Stimulated activated CD8-positive, alpha-beta memory T cell treated with anti-CD3 and anti-CD28 coated beads, Interleukin-12 subunit alpha, Interleukin-12 subunit beta, amount 100 ng/mL, for 1 hour (primary cell): Measurements from ENCODE around the gene DNMT3A.

Experiments used
- DNase-seq: peaks from one replicate; pipeline ENCODE4 v3.0.0-alpha.2; 2020; ENCODE audit warnings: low read depth

Gene DNMT3A

DNA sequence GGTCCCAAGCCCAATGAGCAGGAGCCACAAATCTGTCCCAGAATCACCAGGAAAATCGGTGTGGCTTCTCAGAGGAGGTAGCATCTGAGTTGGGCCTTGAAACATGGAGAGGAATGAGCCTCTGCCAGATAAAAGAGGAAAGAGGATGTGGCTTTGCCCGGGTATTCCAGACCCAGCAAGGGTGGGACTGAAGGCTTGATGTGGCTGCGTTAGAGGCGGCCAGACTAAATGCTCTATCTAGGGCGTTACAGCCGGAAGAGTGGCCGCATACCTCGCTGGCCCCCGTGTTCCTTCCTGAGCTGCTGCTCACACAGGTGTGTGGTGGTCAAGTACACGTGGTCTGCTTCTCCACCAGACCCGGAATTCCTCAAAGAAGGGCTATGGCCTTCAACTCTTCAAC is 139.4 kb downstream of the DNMT3A start:
- no peak for DNase-seq

DNA sequence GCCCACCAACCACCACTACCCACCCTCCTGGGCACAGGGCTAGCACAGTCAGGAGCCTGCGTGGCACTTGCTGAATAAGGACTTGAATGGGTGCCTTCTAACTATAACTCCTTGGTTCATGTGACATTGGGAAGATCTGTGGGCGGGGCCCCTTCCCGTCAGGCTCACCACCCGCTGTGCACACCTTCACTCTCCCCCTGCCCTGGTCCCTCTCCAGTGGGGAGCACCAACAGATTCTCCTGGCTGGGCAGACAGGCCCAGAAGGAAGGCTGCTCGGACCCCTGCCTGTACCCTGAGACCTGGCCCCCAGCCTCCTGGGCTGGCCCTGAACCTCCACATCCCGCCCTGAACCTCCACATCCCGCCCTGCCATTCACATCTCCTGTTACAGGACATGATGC is 139.9 kb downstream of the DNMT3A start:
- DNase-seq, result no peak

DNA sequence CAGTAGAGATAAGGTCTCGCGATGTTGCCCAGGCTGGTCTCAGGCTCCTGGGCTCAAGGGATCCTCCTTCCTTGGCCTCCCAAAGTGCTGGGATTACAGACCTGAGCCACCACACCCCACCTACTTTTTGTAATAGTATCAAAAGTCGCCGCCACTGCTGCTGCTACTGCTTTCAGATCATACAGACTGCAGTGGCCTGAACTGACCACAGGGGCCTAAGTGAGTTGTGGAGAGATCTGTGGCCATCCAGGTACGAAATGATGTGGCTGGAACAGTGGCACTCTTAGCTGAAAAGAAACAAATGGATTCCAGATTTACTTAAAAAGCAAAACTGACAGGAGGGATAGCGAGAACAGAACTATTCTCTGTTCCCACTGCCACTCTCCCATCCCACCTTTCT is 140.5 kb downstream of the DNMT3A start:
- no peak for DNase-seq

DNA sequence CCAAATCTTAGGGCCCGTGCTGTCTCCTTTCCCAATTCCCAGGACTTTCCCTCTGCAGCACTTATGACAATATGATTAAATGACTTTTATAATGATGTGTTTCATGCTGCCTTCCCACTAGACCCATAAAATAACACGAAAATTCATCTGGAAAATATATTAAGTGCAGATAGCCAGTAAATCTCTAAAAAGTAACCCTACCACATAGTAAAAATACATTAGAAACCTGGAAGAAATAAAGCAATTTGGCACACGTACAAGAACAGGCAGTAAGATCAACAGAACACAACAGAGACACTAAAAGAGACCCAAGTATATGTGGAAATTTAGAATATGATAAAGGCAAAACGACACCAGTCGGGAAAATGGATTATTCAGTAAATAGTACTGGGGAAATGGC is 143.1 kb downstream of the DNMT3A start:
- DNase-seq, result no peak

DNA sequence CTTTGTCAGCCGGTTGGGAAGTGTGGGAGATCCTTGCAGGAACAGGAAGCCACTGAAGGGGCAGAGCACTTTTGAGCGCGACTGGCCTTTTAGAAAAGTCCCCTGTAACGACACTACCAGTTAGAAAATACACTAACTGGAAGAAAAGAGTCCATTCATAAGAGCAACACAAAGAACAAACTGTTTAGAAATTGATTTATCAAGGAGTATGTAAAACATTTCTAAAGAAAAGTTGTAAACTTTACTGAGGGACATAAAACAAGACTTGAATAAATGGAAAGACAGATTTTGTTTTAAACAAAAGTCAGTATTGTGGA is 143.6 kb downstream of the DNMT3A start:
- DNase-seq, result no peak

DNA sequence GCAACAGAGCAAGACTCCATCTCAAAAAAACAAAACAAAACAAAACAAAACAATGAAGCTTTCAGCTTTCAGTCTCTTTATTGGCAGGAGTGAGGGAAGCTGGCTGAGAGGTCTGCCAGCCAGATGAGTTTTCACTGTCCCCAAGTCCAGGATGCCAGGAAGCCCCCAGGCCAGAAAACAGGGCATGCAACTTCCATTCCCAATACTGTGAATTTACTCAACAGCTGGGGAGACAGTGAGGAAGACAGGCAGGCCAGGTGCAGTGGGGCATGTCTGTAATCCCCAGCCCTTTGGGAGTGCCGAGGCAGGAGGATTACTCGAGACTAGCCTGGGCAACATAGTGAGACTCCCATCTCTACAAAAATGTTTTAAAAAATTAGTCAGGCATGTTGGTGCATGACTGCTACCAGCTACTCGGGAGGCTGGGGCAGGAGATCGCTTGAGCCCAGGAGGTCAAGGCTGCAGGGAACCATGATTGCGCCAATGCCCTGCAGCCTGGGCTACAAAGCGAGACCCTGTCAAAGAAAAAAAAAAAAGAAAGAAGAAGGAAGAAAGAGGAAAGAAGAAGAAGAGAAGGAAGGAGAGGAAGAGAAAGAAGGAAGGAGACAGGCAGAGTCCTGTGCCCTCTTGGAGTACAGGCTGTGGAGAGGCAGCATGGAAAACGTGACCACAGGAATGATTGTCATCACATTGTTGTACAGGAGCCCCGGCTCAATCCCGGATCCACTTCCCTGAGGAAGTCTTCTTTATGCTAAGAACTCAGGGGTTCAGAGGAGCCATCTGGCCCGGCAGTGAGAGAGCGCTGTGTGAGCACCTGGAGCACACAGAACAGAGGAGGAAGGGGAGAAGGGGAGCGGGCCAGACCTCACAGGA is 144.2 kb downstream of the DNMT3A start:
- DNase-seq, result no peak

DNA sequence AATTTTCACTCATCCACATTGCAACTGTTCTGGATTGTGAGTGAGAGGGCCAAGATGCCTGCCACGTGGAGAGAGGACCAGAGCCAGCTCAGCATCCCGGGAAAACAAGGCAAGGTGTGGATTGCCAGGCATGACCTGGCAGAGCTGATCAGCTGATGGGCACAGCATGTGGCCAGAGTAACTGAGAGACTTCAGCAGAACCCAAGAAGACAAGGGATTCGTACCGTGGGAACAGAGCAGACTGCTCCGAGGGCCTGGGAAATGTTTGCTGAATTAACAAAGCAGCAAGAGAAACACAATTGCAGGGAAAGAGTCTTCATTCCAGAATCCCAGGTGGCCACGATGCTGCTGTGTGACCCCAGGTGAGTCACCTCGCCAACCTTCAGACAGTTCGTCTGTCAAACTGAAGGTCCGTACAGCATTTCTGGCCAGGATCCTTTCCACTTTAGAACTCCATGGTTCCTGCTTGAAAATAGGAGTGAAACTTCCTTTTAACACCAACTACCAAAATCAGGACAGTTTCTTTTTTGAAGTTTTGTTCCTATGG is 147.1 kb downstream of the DNMT3A start:
- no peak for DNase-seq

DNA sequence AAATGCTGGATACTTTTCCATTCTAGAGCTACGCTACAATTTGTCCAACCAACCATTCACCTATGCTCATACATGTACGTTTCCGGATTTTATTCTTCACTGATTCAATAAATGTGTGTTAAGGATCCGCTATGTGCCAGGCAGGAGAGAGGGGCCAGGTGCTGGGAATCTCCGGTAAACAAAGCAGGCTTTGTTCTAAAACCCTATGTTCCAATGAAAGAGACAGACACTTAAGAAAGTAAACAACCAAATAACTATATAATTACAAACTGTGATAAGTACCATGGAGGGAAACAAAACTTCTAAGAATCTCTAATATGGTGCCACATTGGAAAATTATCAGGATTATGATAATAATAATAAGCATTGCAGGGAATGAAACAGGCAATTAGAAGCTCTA is 151.2 kb downstream of the DNMT3A start:
- DNase-seq, result no peak

DNA sequence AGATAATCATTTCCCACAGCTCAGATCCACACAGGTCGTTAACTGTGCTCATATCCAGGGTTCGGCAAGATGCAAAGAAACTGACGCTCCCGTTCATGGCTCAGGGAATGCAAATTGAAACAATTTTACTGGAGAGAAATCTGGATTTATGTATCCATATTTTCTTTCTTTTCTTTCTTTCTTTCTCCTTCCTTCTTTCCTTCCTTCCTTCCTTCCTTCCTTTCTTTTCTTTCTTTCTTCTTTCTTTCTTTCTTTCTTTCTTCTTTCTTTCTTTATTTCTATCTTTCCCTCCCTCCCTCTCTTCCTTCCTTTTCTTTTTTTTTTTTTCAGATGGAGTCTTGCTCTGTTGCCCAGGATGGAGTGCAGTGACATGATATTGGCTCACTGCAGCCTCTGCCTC is 153.3 kb downstream of the DNMT3A start:
- no peak for DNase-seq

DNA sequence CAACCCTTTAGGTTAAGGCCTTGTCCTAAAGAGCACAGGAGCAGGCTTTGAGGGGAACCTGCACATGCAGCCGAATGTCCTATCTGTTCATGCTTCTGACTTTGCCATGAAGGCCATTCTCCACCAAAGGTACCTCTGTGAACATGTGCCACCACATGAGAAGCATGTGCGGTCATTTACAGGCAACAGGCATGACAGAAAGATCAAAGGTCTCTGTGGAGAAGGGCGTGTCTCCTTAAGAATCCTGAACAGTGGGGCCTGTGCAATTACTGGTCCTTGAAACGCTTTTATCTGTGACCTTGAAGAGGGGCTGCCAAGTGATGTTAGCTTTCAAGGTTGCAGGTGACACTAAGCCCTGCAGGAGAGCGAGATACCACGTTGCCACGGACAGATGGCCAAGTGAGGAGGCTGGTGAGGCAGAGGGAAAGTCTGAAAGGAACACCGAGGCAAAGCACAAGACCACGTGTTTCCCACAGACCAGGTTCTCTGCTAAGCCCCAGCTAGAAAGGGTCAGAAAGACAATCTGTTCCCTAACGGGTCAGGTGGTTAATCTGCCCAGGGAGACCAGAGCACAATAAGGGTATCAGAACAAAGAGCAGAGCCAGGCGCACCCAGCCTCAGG is 153.9 kb downstream of the DNMT3A start:
- DNase-seq, result no peak

DNA sequence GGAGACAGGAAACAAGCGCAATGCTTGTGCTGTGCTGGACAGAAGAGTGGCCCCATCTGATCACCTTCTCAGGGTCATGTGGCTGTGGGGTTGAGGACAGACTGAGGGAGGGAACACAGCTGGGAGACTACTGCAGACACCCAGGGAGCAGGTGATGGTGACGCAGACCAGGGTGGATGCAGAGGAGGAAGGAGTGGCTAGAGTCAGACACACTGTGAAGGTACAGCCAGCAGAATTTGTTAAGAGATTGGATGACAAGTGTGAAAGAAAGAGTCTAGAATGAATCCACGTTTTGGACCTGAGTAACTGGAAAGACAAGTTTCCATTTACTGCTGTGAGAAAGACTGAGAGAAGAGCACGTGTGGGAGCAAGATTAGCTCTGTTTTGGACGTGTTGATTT is 157.5 kb downstream of the DNMT3A start:
- no peak for DNase-seq

DNA sequence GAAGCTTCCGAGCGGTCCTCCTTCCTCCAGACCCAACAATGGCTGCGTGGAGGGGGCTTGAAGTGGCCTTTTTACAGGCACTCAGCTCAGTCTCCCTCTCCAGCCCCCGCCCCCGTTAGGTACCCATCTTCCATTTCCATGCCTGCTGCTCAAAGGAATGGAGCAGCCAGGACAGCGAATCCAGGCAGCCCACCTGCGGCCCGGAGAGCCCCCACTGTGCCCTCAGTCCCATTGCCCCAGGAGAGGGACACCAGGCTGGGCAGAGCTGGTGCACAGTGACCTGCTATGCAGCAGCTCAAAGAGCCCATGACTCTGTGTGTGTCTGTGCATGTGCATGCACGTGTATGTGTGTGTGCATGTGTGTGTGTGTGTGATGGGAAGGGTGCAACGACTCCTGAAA is 162.7 kb downstream of the DNMT3A start:
- DNase-seq, result no peak
